Endodermal cell (in vitro differentiated cells): Measurements from ENCODE around the gene MAD2L2. TPM values are rescaled to one million over a fixed set of nuclear protein-coding genes. Genes with fewer than 3 reads are reported as not detected.

Source experiments
- DNase-seq: peaks from one replicate; pipeline ENCODE4 v3.0.0-alpha.2; 2017
- H3K27ac ChIP-seq: 2 replicates; pipeline ENCODE4 v1.5.1; 2013; ENCODE audit warnings: mild to moderate bottlenecking, low read depth, low read length, moderate library complexity
- H3K27me3 ChIP-seq: 2 replicates; pipeline ENCODE4 v1.6.1; 2013; ENCODE audit warnings: mild to moderate bottlenecking, low read length, moderate library complexity; ENCODE audit not compliant: insufficient read depth, control insufficient read depth, poor library complexity, severe bottlenecking
- H3K36me3 ChIP-seq: 2 replicates; pipeline ENCODE4 v1.7.0; 2013; ENCODE audit warnings: mild to moderate bottlenecking, low read length, moderate library complexity; ENCODE audit not compliant: control insufficient read depth, insufficient read depth
- H3K4me1 ChIP-seq: one replicate; pipeline ENCODE4 v1.7.0; 2013; ENCODE audit warnings: low read length; ENCODE audit not compliant: control insufficient read depth, insufficient read depth
- H3K4me3 ChIP-seq: 2 replicates; pipeline ENCODE4 v1.5.1; 2013; ENCODE audit warnings: mild to moderate bottlenecking, low read length, moderate library complexity
- H3K9ac ChIP-seq: 2 replicates; pipeline ENCODE4 v1.6.1; 2013; ENCODE audit warnings: mild to moderate bottlenecking, low read length, moderate library complexity; ENCODE audit not compliant: poor library complexity, severe bottlenecking; ENCODE audit errors: extremely low read depth
- H3K9me3 ChIP-seq: 2 replicates; pipeline ENCODE4 v1.6.1; 2013; ENCODE audit warnings: mild to moderate bottlenecking, low read length, moderate library complexity; ENCODE audit not compliant: control insufficient read depth
- H3K27ac Mint-ChIP-seq: 2 replicates; pipeline ENCODE4 v1.8.0; 2020; ENCODE audit warnings: mixed read lengths
- H3K27me3 Mint-ChIP-seq: 2 replicates; pipeline ENCODE4 v1.8.0; 2021; ENCODE audit warnings: mild to moderate bottlenecking, mixed read lengths; ENCODE audit not compliant: insufficient read depth
- H3K36me3 Mint-ChIP-seq: 2 replicates; pipeline ENCODE4 v1.8.0; 2020; ENCODE audit warnings: low read depth, mixed read lengths
- H3K4me1 Mint-ChIP-seq: 2 replicates; pipeline ENCODE4 v1.8.0; 2020; ENCODE audit warnings: mixed read lengths
- H3K4me3 Mint-ChIP-seq: 2 replicates; pipeline ENCODE4 v1.8.0; 2020; ENCODE audit warnings: mild to moderate bottlenecking, moderate library complexity, mixed read lengths
- H3K9me3 Mint-ChIP-seq: 2 replicates; pipeline ENCODE4 v1.8.0; 2020; ENCODE audit warnings: mild to moderate bottlenecking, mixed read lengths
- WGBS, 2 experiments: methylation state at CpG; one replicate each; pipeline versions ENCODE4 v1.1.5 to v1.1.7; 2013; ENCODE audit warnings: missing lambda C conversion rate in 2 of 2, mixed read lengths in 1 of 2; ENCODE audit not compliant: insufficient coverage in 1 of 2, insufficient read length in 1 of 2; 5-methylcytosine and 5-hydroxymethylcytosine counted together
- total RNA-seq, 2 donors: library from RNA; stranded (reverse); fragmentation: NEBNext Ultra II Directional in 1 of 2; extraction: Animal tissue kit (Norgen Biotek cat#: 25700) in 1 of 2; gene quantifications; 2 replicates in 1 of 2; 3 replicates in 1 of 2; pipeline ENCODE4 v1.2.1, GENCODE V29; 2021
- TF ChIP-seq, protein P1 (sequence below): fragments of 200-600 bp; sonication (generic); conservative IDR thresholded peaks from 2 replicates; pipeline ENCODE4 v1.5.0; 2021; ENCODE audit warnings: antibody characterized with exemption, mild to moderate bottlenecking

Gene MAD2L2
- total RNA-seq, 2 donors from 2014 or later: 128 to 132 TPM

DNA sequence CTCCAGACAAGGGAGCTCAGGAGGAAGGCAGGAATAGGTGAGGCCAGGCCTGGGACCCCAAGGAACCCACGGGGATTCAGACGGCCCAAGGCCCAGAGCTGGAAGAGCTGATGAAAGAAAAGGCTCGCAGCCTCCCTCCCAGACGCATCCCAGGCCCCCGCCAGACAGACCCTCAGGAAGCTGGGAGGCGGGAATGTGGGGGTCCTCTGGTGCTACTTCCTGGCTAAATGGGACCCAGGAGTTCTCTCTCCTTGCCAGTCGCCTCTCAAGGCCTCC, 27.1 kb downstream of the MAD2L2 start:
- H3K4me3 Mint-ChIP-seq: peak overlapping the region; percentile 59
- H3K36me3 Mint-ChIP-seq: peaks cover 17% of the 10 kb centered on the region
- H3K9ac ChIP-seq: no peak overlapping the region
- no peaks in the 10 kb centered on the region for H3K9me3 Mint-ChIP-seq
- H3K4me1 ChIP-seq: peaks cover 7% of the 10 kb centered on the region
- peaks cover 7% of the 10 kb centered on the region for H3K36me3 ChIP-seq
- H3K27me3 ChIP-seq: peaks cover 55% of the 10 kb centered on the region
- H3K4me1 Mint-ChIP-seq: peaks cover 2% of the 10 kb centered on the region
- H3K9me3 ChIP-seq: no peaks in the 10 kb centered on the region
- TF ChIP-seq, protein P1, sequence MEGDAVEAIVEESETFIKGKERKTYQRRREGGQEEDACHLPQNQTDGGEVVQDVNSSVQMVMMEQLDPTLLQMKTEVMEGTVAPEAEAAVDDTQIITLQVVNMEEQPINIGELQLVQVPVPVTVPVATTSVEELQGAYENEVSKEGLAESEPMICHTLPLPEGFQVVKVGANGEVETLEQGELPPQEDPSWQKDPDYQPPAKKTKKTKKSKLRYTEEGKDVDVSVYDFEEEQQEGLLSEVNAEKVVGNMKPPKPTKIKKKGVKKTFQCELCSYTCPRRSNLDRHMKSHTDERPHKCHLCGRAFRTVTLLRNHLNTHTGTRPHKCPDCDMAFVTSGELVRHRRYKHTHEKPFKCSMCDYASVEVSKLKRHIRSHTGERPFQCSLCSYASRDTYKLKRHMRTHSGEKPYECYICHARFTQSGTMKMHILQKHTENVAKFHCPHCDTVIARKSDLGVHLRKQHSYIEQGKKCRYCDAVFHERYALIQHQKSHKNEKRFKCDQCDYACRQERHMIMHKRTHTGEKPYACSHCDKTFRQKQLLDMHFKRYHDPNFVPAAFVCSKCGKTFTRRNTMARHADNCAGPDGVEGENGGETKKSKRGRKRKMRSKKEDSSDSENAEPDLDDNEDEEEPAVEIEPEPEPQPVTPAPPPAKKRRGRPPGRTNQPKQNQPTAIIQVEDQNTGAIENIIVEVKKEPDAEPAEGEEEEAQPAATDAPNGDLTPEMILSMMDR: no peak
- no peak overlapping the region for H3K27ac ChIP-seq
- peaks cover 49% of the 10 kb centered on the region for H3K27me3 Mint-ChIP-seq
- H3K4me3 ChIP-seq: peak overlapping the region; percentile 45
- no peak for DNase-seq
- 38 to 61% methylated on average over 5 to 7 of the region's 7 CpGs for WGBS, 2 experiments
- H3K27ac Mint-ChIP-seq: no peak overlapping the region

DNA sequence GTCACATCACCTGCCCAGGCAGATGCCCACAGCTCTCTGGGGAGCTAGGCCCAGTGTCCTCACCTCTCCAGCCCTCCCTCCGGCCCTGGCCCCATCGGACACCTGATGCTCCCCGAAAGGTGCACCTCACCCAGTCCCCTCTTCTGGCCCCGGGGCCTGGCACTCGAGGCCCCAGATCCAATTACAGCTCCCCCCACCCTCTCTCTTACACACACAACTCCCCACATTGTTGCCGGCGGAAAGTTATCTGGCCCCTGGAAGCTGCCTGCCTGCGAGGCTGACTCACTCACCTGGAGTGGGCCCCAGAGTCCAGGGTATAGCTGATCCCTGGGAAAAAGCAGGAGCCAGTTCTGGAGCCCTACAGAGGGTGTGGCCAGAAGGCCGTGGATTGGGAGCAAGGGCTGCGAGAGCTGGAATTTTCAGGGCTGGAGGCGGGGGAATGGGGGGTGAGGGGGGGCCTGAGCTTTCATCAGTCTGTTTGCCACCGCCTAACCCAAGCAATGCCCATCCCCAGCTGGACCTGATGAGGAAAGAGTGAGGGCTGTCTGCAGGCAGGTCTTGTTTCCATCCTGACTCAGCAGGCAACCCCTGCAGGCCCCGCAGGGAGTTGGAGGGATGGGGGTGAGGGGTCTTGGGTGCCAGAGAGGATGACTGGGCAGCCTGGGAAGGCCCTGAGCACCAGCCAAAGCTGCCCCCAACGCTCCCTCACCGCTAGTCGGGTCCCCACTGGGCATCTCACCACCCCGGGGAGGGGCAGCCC, 27.7 kb downstream of the MAD2L2 start:
- no peaks in the 10 kb centered on the region for H3K9me3 Mint-ChIP-seq
- Histone ChIP-seq H3K9ac (no peak overlapping the region), H3K9me3 (no peaks in the 10 kb centered on the region), H3K36me3 (peaks cover 7% of the 10 kb centered on the region), H3K4me1 (peaks cover 7% of the 10 kb centered on the region), H3K27ac (no peak overlapping the region), H3K4me3 (no peak overlapping the region), H3K27me3 (peaks cover 59% of the 10 kb centered on the region)
- H3K27ac Mint-ChIP-seq: no peak overlapping the region
- H3K4me3 Mint-ChIP-seq: peak overlapping the region; percentile 59
- 69 to 95% methylated on average over 4 to 17 of the region's 17 CpGs for WGBS, 2 experiments
- TF ChIP-seq, protein P1: no peak
- H3K27me3 Mint-ChIP-seq: peaks cover 49% of the 10 kb centered on the region
- peaks cover 2% of the 10 kb centered on the region for H3K4me1 Mint-ChIP-seq
- peak; percentile 76 for DNase-seq
- H3K36me3 Mint-ChIP-seq: peaks cover 14% of the 10 kb centered on the region

DNA sequence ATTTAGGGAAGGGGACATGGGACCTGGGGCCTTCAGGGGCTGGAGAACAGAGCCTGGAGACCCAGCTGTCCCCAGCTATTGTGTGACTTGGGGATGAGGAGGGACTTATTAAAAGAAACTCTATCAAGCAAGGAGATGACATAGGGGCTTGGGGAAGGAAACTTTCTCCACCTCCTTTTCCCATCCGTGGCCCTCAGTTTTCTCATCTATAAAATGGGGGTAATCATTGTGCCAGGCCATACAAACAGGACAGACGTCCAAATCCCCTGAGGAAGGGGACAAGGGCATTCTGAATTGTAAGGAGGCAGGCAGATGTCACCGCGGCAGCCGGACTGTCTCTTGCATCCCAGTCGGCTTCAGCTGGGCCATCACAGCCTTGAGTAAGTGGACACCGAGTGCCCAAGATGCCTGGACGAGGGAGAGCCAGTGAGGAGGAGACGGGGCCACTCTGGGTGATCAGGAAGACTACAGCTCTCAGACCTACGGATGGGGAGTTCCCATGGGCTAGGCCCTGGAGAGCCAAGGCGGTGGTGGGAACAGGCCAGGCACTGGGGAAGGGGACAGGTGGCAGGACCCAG, 28.7 kb downstream of the MAD2L2 start:
- H3K4me3 ChIP-seq: no peak overlapping the region
- Mint-ChIP-seq H3K9me3 (no peaks in the 10 kb centered on the region), H3K4me3 (no peak overlapping the region), H3K27me3 (peaks cover 49% of the 10 kb centered on the region), H3K4me1 (peaks cover 2% of the 10 kb centered on the region), H3K27ac (no peak overlapping the region), H3K36me3 (peaks cover 8% of the 10 kb centered on the region)
- H3K36me3 ChIP-seq: peaks cover 6% of the 10 kb centered on the region
- no peak overlapping the region for H3K9ac ChIP-seq
- 90 to 93% methylated on average over 10 to 11 of the region's 11 CpGs for WGBS, 2 experiments
- peaks cover 65% of the 10 kb centered on the region for H3K27me3 ChIP-seq
- TF ChIP-seq, protein P1: no peak
- no peaks in the 10 kb centered on the region for H3K9me3 ChIP-seq
- DNase-seq: no peak
- peaks cover 7% of the 10 kb centered on the region for H3K4me1 ChIP-seq
- no peak overlapping the region for H3K27ac ChIP-seq
